ENCODE data around the gene NEK1. TPM values are rescaled to one million over a fixed set of nuclear protein-coding genes. Genes with fewer than 3 reads are reported as not detected.

The NEK1 gene
- total and polyA plus RNA-seq, 2 of the 8 experiments (the other 6 are each of a cell fraction or from before 2014, with no cell fraction given): 3.9 to 11.7 TPM

- TF ChIP-seq CTBP2 (IDR thresholded peaks at IDR 0.05; ENCODE audit: borderline replicate concordance, insufficient read depth, insufficient read length, low read length): no peak
- no peak for TF ChIP-seq SAP30 (IDR thresholded peaks at IDR 0.05; ENCODE audit: insufficient read depth, insufficient replicate concordance, low read length)
- no peak for TF ChIP-seq SIRT6 (IDR thresholded peaks at IDR 0.05; ENCODE audit: low read length)
- TF ChIP-seq TBP (IDR thresholded peaks at IDR 0.05; ENCODE audit: low read depth, low read length): no peak
- TF ChIP-seq YY1 (IDR thresholded peaks at IDR 0.05; ENCODE audit: low read depth, low read length): no peak
- TF ChIP-seq FOSL1 (IDR thresholded peaks at IDR 0.05; ENCODE audit: insufficient read depth, low read depth, low read length): no peak
- no peak for TF ChIP-seq TAF7 (optimal IDR thresholded peaks at IDR 0.05; ENCODE audit: borderline replicate concordance, low read depth, low read length)
- no peak for TF ChIP-seq CHD7 (IDR thresholded peaks at IDR 0.05; ENCODE audit: insufficient replicate concordance, low read length)
- TF ChIP-seq E2F6 (IDR thresholded peaks at IDR 0.05): no peak
These were observed 13.5 kb upstream of the NEK1 start (continued) for GRCh38 chr4:169625886-169626285.
